OCI-LY1 (cell line): Measurements from ENCODE around the gene TIRAP.
A peak's percentile ranks its signal among the peaks of the same experiment; 100 is the strongest.

Experiments used
- H2AFZ ChIP-seq: fragments of 200-600 bp; sonication (generic), shearing (Covaris generic); 2 replicates; pipeline ENCODE4 v1.6.0; 2014; ENCODE audit warnings: antibody characterized with exemption, mild to moderate bottlenecking, low read length
- H3F3A ChIP-seq: fragments of 200-600 bp; sonication (generic), shearing (Covaris generic); 2 replicates; pipeline ENCODE4 v1.6.0; 2014; ENCODE audit warnings: mild to moderate bottlenecking, antibody characterized with exemption, low read length, moderate library complexity; ENCODE audit not compliant: insufficient read depth
- H3K27ac ChIP-seq: fragments of 200-600 bp; sonication (generic); 2 replicates; pipeline ENCODE4 v1.5.1; 2014; ENCODE audit warnings: low read length, mixed run types, mild to moderate bottlenecking, low read depth; ENCODE audit not compliant: poor library complexity, severe bottlenecking
- H3K27me3 ChIP-seq: fragments of 200-600 bp; sonication (generic); 2 replicates; pipeline ENCODE4 v1.6.0; 2014; ENCODE audit warnings: antibody characterized with exemption, mild to moderate bottlenecking, low read length, moderate library complexity; ENCODE audit not compliant: insufficient read depth
- H3K36me3 ChIP-seq: fragments of 200-600 bp; sonication (generic); 2 replicates; pipeline ENCODE4 v1.6.1; 2014; ENCODE audit warnings: mild to moderate bottlenecking, antibody characterized with exemption, low read length, moderate library complexity, mixed read lengths; ENCODE audit not compliant: insufficient read depth
- H3K4me1 ChIP-seq: fragments of 200-600 bp; sonication (generic); 2 replicates; pipeline ENCODE4 v1.5.1; 2014; ENCODE audit warnings: mild to moderate bottlenecking, low read length, moderate library complexity; ENCODE audit not compliant: insufficient read depth, severe bottlenecking
- H3K4me2 ChIP-seq: fragments of 200-600 bp; sonication (generic), shearing (Covaris generic); 2 replicates; pipeline ENCODE4 v1.6.1; 2014; ENCODE audit warnings: low read length
- H3K4me3 ChIP-seq: fragments of 200-600 bp; sonication (generic); 2 replicates; pipeline ENCODE4 v1.5.1; 2014; ENCODE audit warnings: low read length, low read depth, mild to moderate bottlenecking, mixed read lengths; ENCODE audit not compliant: poor library complexity, severe bottlenecking
- H3K79me2 ChIP-seq: fragments of 200-600 bp; shearing (Covaris generic); 2 replicates; pipeline ENCODE4 v1.6.1; 2016; ENCODE audit warnings: mixed run types, low read length, mixed read lengths; ENCODE audit not compliant: insufficient read depth
- H3K9ac ChIP-seq: fragments of 200-600 bp; sonication (generic), shearing (Covaris generic); 2 replicates; pipeline ENCODE4 v1.6.1; 2014; ENCODE audit warnings: mild to moderate bottlenecking, low read length, mixed read lengths
- H3K9me2 ChIP-seq: fragments of 200-600 bp; sonication (generic), shearing (Covaris generic); 2 replicates; pipeline ENCODE4 v1.6.1; 2014; ENCODE audit warnings: low read depth, mild to moderate bottlenecking, low read length, mixed read lengths
- H3K9me3 ChIP-seq: fragments of 200-600 bp; shearing (Covaris generic); 2 replicates; pipeline ENCODE4 v1.6.1; 2014; ENCODE audit warnings: low read length, mixed read lengths
- H4K20me1 ChIP-seq: fragments of 200-600 bp; sonication (generic), shearing (Covaris generic); 2 replicates; pipeline ENCODE4 v1.6.0; 2016; ENCODE audit warnings: mild to moderate bottlenecking, low read length; ENCODE audit not compliant: insufficient read depth
- EZH2 ChIP-seq: fragments of 200-600 bp; sonication (generic), shearing (Covaris generic); IDR thresholded peaks from 2 replicates; pipeline ENCODE4 v1.8.0; 2017; ENCODE audit warnings: borderline replicate concordance, mixed run types, mild to moderate bottlenecking, antibody characterized with exemption, low read length, moderate library complexity, mixed read lengths
- TF ChIP-seq, protein P1 (sequence below): fragments of 200-600 bp; sonication (generic), shearing (Covaris generic); IDR thresholded peaks from 2 replicates; pipeline ENCODE4 v1.5.1; 2017; ENCODE audit warnings: mild to moderate bottlenecking, antibody characterized with exemption, low read length, moderate library complexity, mixed read lengths

TIRAP gene

DNA sequence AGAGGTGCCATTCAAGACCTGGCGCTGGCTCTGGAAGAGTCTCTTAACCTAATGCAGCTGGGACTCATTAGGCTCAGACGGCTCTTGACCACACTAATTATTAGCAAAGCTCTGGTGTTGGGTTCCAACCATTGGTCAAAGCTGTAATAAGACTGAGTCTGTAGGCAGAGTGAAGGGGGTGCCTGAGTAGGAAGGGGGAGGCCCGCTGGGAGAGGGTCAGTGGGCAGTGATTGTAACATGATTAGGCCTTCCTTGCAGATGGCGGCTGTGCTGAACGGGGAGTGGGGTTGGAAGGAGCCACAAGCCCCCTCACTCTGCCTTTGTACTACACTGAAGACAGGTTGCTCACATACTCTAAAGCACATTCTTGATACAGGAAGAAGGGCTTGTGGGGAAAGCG, 19.4 kb upstream of the TIRAP start:
- no peak for TF ChIP-seq EZH2
- TF ChIP-seq, protein P1, sequence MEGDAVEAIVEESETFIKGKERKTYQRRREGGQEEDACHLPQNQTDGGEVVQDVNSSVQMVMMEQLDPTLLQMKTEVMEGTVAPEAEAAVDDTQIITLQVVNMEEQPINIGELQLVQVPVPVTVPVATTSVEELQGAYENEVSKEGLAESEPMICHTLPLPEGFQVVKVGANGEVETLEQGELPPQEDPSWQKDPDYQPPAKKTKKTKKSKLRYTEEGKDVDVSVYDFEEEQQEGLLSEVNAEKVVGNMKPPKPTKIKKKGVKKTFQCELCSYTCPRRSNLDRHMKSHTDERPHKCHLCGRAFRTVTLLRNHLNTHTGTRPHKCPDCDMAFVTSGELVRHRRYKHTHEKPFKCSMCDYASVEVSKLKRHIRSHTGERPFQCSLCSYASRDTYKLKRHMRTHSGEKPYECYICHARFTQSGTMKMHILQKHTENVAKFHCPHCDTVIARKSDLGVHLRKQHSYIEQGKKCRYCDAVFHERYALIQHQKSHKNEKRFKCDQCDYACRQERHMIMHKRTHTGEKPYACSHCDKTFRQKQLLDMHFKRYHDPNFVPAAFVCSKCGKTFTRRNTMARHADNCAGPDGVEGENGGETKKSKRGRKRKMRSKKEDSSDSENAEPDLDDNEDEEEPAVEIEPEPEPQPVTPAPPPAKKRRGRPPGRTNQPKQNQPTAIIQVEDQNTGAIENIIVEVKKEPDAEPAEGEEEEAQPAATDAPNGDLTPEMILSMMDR: no peak
- Histone ChIP-seq H4K20me1 (no peaks in the 10 kb centered on the region), H3K27ac (no peak overlapping the region)

DNA sequence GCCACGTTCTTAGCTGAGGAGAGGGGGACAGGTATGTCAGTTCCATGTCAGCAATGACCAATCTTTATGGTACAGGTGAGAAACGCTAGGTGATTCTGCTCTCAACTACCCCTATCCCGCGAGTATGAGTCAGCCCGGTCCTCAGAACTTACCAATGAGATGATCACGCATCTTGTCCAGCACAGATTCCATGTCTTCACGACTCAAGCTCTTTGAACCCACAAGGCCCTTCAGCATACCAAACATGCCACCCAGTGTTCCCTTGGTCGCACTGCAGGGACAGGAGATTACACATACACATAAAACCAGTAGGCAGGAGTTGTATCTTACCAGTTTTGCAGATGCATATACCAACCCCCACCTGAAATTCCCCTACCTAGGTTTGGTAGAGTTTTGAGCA, 17.1 kb upstream of the TIRAP start:
- TF ChIP-seq, protein P1: no peak
- no peak for TF ChIP-seq EZH2
- no peaks in the 10 kb centered on the region for H4K20me1 ChIP-seq
- no peak overlapping the region for H3K27ac ChIP-seq
- no peaks in the 10 kb centered on the region for H3K9me2 ChIP-seq
- no peaks in the 10 kb centered on the region for H3K9me3 ChIP-seq
- H3K4me2 ChIP-seq: no peak overlapping the region
- peaks cover 65% of the 10 kb centered on the region for H3K36me3 ChIP-seq
- peaks cover 18% of the 10 kb centered on the region for H3K4me1 ChIP-seq
- H3K9ac ChIP-seq: no peak overlapping the region
- no peak overlapping the region for H2AFZ ChIP-seq
- H3F3A ChIP-seq: no peaks in the 10 kb centered on the region
- no peaks in the 10 kb centered on the region for H3K27me3 ChIP-seq
- H3K79me2 ChIP-seq: peaks cover 13% of the 10 kb centered on the region
- no peak overlapping the region for H3K4me3 ChIP-seq

More for the DNA sequence above, 19.4 kb upstream of the TIRAP start:
- H3K36me3 ChIP-seq: peaks cover 71% of the 10 kb centered on the region
- peaks cover 13% of the 10 kb centered on the region for H3K79me2 ChIP-seq
- no peak overlapping the region for H2AFZ ChIP-seq
- no peak overlapping the region for H3K4me2 ChIP-seq
- no peaks in the 10 kb centered on the region for H3K27me3 ChIP-seq
- H3K9me3 ChIP-seq: no peaks in the 10 kb centered on the region
- H3K4me1 ChIP-seq: peaks cover 9% of the 10 kb centered on the region
- H3K9me2 ChIP-seq: no peaks in the 10 kb centered on the region
- no peak overlapping the region for H3K4me3 ChIP-seq
- no peaks in the 10 kb centered on the region for H3F3A ChIP-seq
- no peak overlapping the region for H3K9ac ChIP-seq

DNA sequence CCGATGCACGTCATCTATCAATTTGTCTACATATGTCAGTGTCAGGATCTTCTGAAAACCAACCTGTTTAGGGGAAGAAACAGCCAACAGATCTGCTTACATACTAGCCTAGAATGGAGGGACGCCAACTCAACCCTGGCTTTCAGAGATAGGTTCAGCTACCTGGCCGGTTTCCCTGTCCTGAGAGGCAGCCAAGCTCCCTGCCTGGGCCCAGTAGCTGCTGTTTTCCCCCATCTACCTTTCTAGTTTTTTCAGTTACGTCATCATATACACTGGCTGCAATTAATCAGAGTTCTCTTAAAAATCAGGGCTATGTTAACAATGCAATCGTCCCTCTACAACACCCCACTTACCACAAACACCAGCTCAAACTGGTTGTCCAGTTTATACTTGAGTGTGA, 15.2 kb upstream of the TIRAP start:
- no peak overlapping the region for H3K27ac ChIP-seq
- no peaks in the 10 kb centered on the region for H3K9me2 ChIP-seq
- H2AFZ ChIP-seq: no peak overlapping the region
- H4K20me1 ChIP-seq: no peaks in the 10 kb centered on the region
- no peaks in the 10 kb centered on the region for H3F3A ChIP-seq
- peaks cover 18% of the 10 kb centered on the region for H3K4me1 ChIP-seq
- H3K27me3 ChIP-seq: no peaks in the 10 kb centered on the region
- peak overlapping the region; percentile 78 for H3K4me2 ChIP-seq
- peaks cover 13% of the 10 kb centered on the region for H3K79me2 ChIP-seq
- H3K9me3 ChIP-seq: no peaks in the 10 kb centered on the region
- peaks cover 51% of the 10 kb centered on the region for H3K36me3 ChIP-seq
- H3K4me3 ChIP-seq: peak overlapping the region; percentile 95
- peak overlapping the region; percentile 86 for H3K9ac ChIP-seq
- TF ChIP-seq EZH2: no peak
- TF ChIP-seq, protein P1: no peak
